Sigmoid colon (tissue), 7 donors: ENCODE data around the gene MCCC1. TPM values are rescaled to one million over a fixed set of nuclear protein-coding genes. Genes with fewer than 3 reads are reported as not detected.

Experiments used
- DNase-seq: peaks from one replicate; pipeline ENCODE4 v3.0.0-alpha.2; 2019
- H3K27ac ChIP-seq, 4 donors: fragments of 200-600 bp; sonication (generic); one replicate each; pipeline ENCODE4 v1.5.1; 2016 to 2019; ENCODE audit warnings: mild to moderate bottlenecking in 1 of 4
- H3K27me3 ChIP-seq, 3 donors: fragments of 200-600 bp; sonication (generic); one replicate each; pipeline ENCODE4 v1.5.1; 2019; ENCODE audit warnings: mild to moderate bottlenecking in 1 of 3
- H3K36me3 ChIP-seq, 4 donors: fragments of 200-600 bp; sonication (generic); one replicate each; pipeline ENCODE4 v1.5.1; 2016 to 2019
- H3K4me1 ChIP-seq, 4 donors: fragments of 200-600 bp; sonication (generic); one replicate each; pipeline ENCODE4 v1.5.1; 2017 to 2019
- H3K4me3 ChIP-seq, 4 donors: fragments of 200-600 bp; sonication (generic); one replicate each; pipeline ENCODE4 v1.5.1; 2017 to 2019; ENCODE audit warnings: mild to moderate bottlenecking in 2 of 4, moderate library complexity in 1 of 4
- H3K9me3 ChIP-seq, 4 donors: fragments of 200-600 bp in 3 of 4; sonication (generic) in 3 of 4; one replicate each; pipeline versions ENCODE4 v1.5.1 to v1.6.1; 2013 to 2019
- CTCF ChIP-seq, 4 experiments: fragments of 450-650 bp in 3 of 4; fragments of 200-600 bp in 1 of 4; IDR thresholded peaks; one replicate each; pipeline ENCODE4 v1.5.1; 2016 to 2019; ENCODE audit warnings: antibody characterized with exemption in 4 of 4, mild to moderate bottlenecking in 3 of 4, moderate library complexity in 2 of 4
- EP300 ChIP-seq, 4 donors: sonication (generic); formaldehyde crosslinking; IDR thresholded peaks; one replicate each; pipeline ENCODE4 v1.6.1; 2017; ENCODE audit warnings: antibody characterized with exemption in 4 of 4
- POLR2A ChIP-seq, 2 donors: fragments of 450-650 bp; IDR thresholded peaks; one replicate each; pipeline ENCODE4 v1.6.1; 2016; ENCODE audit warnings: antibody characterized with exemption in 2 of 2, mild to moderate bottlenecking in 2 of 2, moderate library complexity in 2 of 2
- POLR2AphosphoS5 ChIP-seq, 4 donors: sonication (generic); formaldehyde crosslinking; IDR thresholded peaks; one replicate each; pipeline ENCODE4 v1.6.1; 2017; ENCODE audit warnings: antibody characterized with exemption in 4 of 4
- WGBS, 2 donors: extraction: QIAGEN DNeasy Blood & Tissue Kit; methylation state at CpG; one replicate each; pipeline ENCODE4 v1.1.7; 2013; 5-methylcytosine and 5-hydroxymethylcytosine counted together
- intact Hi-C: fragments of 100-400 bp; cut with DNase I; formaldehyde crosslinking; loops from one replicate; pipeline ENCODE4 v1.15.1; 2023
- polyA plus RNA-seq, 3 donors: library from polyadenylated mRNA; stranded (reverse); fragments of 200-250 nt; gene quantifications; one replicate each; pipeline ENCODE4 v1.2.3, GENCODE V29; 2013
- total RNA-seq, 4 donors: library from RNA; depleted of rRNA; stranded (reverse); fragments of >200 nt; gene quantifications; one replicate each; pipeline ENCODE4 v1.1.0, GENCODE V29; 2016
- donor health status: healthy with polysubstance abuse.
- donor health status: Bipolar disorder and iron deficiency.
- donor health status: healthy.

MCCC1 gene
- total and polyA plus RNA-seq, 7 donors: 18.0 to 28.2 (median 21.4) TPM

DNA sequence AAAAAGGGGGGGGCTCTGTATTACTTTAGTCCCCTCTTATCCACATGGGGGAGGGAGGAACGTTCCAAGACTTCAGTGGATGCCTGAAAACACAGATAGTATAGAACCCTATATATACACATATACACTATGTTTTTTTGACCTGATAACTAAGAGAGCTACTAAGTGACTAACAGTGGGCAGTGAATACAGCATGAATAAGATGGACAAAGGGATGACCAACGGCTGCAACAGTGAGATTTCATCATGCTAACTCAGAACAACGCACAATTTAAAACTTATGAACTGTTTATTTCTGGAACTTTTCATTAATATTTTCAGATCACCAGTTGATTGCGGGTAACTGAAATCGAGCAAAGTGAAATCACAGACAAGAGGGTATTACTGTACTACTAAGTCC, 126.2 kb downstream of the MCCC1 start:
- no peaks in the 10 kb centered on the region for H3K9me3 ChIP-seq

GRCh38 chr3:182972387-182972786, 126.9 kb downstream of the MCCC1 start:
- no peak overlapping the region for H3K4me3 ChIP-seq

More for the DNA sequence above, 126.2 kb downstream of the MCCC1 start:
- DNase-seq: no peak
- 96 to 97% methylated on average over 5 of the region's 5 CpGs for WGBS, 2 donors
- Histone ChIP-seq H3K27me3 (no peaks in the 10 kb centered on the region), H3K27ac (no peak overlapping the region), H3K4me1 (peaks cover 0 to 22% (median 18%) of the 10 kb centered on the region in 4 donors), H3K36me3 (no peaks in the 10 kb centered on the region), H3K4me3 (no peak overlapping the region)
- intact Hi-C loops: no loop called here
- TF ChIP-seq CTCF (IDR thresholded peaks at IDR 0.05): no peak
- no peak for TF ChIP-seq POLR2AphosphoS5 (IDR thresholded peaks at IDR 0.05)
- TF ChIP-seq EP300 (IDR thresholded peaks at IDR 0.05): no peak
- TF ChIP-seq POLR2A (IDR thresholded peaks at IDR 0.05): no peak

DNA sequence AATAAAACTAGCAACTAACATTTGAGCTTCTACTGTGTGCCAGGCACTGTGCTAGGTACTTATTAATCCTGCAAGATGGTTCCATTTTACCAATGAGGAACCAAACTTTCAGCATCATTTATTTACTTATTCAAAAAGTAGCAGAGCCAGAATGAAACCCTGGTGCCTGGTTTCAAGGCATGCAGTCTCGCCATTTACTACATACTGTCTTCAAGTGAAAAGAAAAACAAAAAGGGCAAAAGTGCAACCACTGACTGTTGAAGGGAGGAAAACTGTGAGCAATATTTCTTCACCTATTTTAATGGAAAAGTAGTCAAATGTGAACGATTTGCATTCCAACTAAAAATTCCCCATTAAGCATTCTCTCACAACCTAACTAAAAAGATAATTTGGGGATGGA, 127.7 kb downstream of the MCCC1 start:
- no peak for DNase-seq
- WGBS, 2 donors: 67 to 68% methylated on average over 2 of the region's 2 CpGs
- peaks cover 0 to 32% (median 30%) of the 10 kb centered on the region in 4 donors for H3K4me1 ChIP-seq
- H3K27me3 ChIP-seq: no peaks in the 10 kb centered on the region
- no peaks in the 10 kb centered on the region for H3K9me3 ChIP-seq
- TF ChIP-seq POLR2AphosphoS5 (IDR thresholded peaks at IDR 0.05) (no peak), EP300 (IDR thresholded peaks at IDR 0.05) (no peak), CTCF (IDR thresholded peaks at IDR 0.05) (no peak), POLR2A (IDR thresholded peaks at IDR 0.05) (no peak)
- intact Hi-C loops: no loop called here
- no peaks in the 10 kb centered on the region for H3K36me3 ChIP-seq
- no peak overlapping the region for H3K4me3 ChIP-seq
- no peak overlapping the region for H3K27ac ChIP-seq

More at GRCh38 chr3:182972387-182972786, 126.9 kb downstream of the MCCC1 start:
- H3K27me3 ChIP-seq: no peaks in the 10 kb centered on the region
- H3K9me3 ChIP-seq: no peaks in the 10 kb centered on the region
- WGBS, 2 donors: 88 to 90% methylated on average over 6 of the region's 6 CpGs
- H3K4me1 ChIP-seq: peaks cover 0 to 26% (median 23%) of the 10 kb centered on the region in 4 donors
- no peak for TF ChIP-seq EP300 (IDR thresholded peaks at IDR 0.05)
- no peak for TF ChIP-seq CTCF (IDR thresholded peaks at IDR 0.05)
- TF ChIP-seq POLR2A (IDR thresholded peaks at IDR 0.05): no peak
- TF ChIP-seq POLR2AphosphoS5 (IDR thresholded peaks at IDR 0.05): no peak
- no peaks in the 10 kb centered on the region for H3K36me3 ChIP-seq
- DNase-seq: no peak
- intact Hi-C loops: no loop called here
- H3K27ac ChIP-seq: no peak overlapping the region

DNA sequence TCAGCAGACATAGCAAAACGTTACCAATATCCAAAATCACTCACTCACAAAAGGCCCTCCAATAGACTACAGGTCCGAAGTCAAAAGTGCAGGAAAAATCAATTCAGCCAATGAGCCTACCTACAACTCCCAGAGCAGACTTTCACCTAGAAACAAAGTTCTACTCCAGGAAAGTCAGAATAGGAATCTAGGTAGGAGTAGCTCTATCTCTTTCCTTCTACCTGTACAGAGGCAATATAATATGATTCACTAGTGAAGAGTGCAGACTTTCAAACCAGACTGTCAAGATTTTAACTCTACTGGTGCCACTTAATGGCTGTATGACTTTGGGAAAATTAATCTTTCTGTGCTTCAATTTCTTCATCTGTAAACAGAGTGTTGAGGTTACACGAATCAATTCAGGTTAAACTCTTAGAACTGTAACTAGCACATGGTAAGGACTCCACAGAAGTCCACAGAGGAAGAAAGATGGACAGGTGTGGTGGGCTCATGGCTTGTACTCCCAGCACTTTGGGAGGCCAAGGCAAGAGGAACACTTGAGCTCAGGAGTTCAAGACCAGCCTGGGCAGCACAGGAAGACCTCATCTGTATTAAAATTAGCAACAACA, 128.4 kb downstream of the MCCC1 start:
- TF ChIP-seq POLR2A (IDR thresholded peaks at IDR 0.05): no peak
- TF ChIP-seq POLR2AphosphoS5 (IDR thresholded peaks at IDR 0.05): no peak
- no peak for TF ChIP-seq EP300 (IDR thresholded peaks at IDR 0.05)
- no peak for TF ChIP-seq CTCF (IDR thresholded peaks at IDR 0.05)
- no peaks in the 10 kb centered on the region for H3K36me3 ChIP-seq
- H3K27me3 ChIP-seq: no peaks in the 10 kb centered on the region
- no peak overlapping the region for H3K27ac ChIP-seq
- WGBS, 2 donors: 30 to 76% methylated on average over 3 of the region's 3 CpGs
- no peak for DNase-seq
- peaks cover 0 to 39% (median 35%) of the 10 kb centered on the region in 4 donors for H3K4me1 ChIP-seq
- H3K4me3 ChIP-seq: no peak overlapping the region
- no peaks in the 10 kb centered on the region for H3K9me3 ChIP-seq
- intact Hi-C loops: no loop called here

- H3K36me3 ChIP-seq: no peaks in the 10 kb centered on the region
- H3K4me1 ChIP-seq: peaks cover 0 to 40% (median 36%) of the 10 kb centered on the region in 4 donors
- H3K4me3 ChIP-seq: no peak overlapping the region
- WGBS, 2 donors: 89 to 96% methylated on average over 7 of the region's 7 CpGs
- H3K27me3 ChIP-seq: no peaks in the 10 kb centered on the region
- H3K27ac ChIP-seq: no peak overlapping the region
- no peaks in the 10 kb centered on the region for H3K9me3 ChIP-seq
- intact Hi-C loops: no loop called here
- no peak for DNase-seq
- TF ChIP-seq POLR2AphosphoS5 (IDR thresholded peaks at IDR 0.05) (no peak), POLR2A (IDR thresholded peaks at IDR 0.05) (no peak), CTCF (IDR thresholded peaks at IDR 0.05) (no peak), EP300 (IDR thresholded peaks at IDR 0.05) (no peak)
Measured at GRCh38 chr3:182969853-182970252, 129.4 kb downstream of the MCCC1 start.
